ENCODE results near the gene PROX1.

PROX1 gene

DNA sequence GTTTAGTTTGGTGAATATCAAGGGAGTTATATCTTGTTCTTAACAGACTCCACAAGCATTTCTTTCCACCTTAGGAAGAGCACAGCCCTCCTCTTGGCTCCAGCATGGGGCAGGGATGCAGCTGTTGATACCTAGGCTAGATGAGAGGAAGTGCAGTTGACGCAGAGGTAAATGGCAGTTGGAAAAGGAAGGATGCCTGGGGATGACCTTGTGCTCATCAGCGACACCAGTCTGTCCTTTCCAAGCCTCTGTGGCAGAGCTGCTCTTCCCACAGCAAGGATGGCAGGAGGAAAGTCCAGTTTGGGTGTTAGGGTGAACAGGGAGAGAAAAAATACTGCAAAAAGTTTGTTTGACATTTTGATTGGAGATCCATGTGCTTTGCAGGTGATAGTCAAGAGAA lies 6.2 kb downstream of the PROX1 start:
- no peak overlapping the region for H3K4me3 Mint-ChIP-seq
- H3K4me1 Mint-ChIP-seq, result peaks cover 69% of the 10 kb centered on the region
- H3K27me3 Mint-ChIP-seq (ENCODE audit: low read depth, poor library complexity), result peaks cover 3% of the 10 kb centered on the region
- H3K36me3 Mint-ChIP-seq (ENCODE audit: low read depth), result peaks cover 30% of the 10 kb centered on the region
- TF ChIP-seq, protein P1, sequence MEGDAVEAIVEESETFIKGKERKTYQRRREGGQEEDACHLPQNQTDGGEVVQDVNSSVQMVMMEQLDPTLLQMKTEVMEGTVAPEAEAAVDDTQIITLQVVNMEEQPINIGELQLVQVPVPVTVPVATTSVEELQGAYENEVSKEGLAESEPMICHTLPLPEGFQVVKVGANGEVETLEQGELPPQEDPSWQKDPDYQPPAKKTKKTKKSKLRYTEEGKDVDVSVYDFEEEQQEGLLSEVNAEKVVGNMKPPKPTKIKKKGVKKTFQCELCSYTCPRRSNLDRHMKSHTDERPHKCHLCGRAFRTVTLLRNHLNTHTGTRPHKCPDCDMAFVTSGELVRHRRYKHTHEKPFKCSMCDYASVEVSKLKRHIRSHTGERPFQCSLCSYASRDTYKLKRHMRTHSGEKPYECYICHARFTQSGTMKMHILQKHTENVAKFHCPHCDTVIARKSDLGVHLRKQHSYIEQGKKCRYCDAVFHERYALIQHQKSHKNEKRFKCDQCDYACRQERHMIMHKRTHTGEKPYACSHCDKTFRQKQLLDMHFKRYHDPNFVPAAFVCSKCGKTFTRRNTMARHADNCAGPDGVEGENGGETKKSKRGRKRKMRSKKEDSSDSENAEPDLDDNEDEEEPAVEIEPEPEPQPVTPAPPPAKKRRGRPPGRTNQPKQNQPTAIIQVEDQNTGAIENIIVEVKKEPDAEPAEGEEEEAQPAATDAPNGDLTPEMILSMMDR (IDR thresholded peaks at IDR 0.05), result no peak
- H3K9me3 Mint-ChIP-seq, result peaks cover 4% of the 10 kb centered on the region
- DNase-seq, result no peak
- no peak overlapping the region for H3K27ac Mint-ChIP-seq

DNA sequence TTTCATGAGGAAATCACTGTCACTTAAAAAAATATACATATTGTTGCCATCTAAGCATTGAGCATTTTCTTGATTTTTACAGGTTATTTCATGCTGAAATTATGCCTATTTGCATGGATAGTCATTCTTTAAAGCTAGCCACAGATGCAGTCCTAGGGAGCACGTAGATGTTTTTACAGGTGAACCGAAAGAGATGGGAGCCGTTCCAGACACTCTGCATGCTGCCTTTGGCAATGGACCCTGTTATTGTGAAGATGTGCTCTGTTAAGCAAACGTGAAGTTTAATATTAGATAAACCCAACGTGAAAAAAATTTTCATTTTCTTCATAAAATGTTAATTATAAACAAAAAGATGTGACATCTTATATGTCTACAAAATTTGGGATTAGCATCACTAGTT lies 7.1 kb downstream of the PROX1 start:
- Mint-ChIP-seq H3K36me3 (ENCODE audit: low read depth) (peaks cover 40% of the 10 kb centered on the region), H3K27me3 (ENCODE audit: low read depth, poor library complexity) (peaks cover 3% of the 10 kb centered on the region), H3K9me3 (peaks cover 4% of the 10 kb centered on the region), H3K4me1 (peaks cover 69% of the 10 kb centered on the region), H3K27ac (no peak overlapping the region), H3K4me3 (no peak overlapping the region)
- TF ChIP-seq, protein P1 (IDR thresholded peaks at IDR 0.05), result no peak
- DNase-seq, result no peak

GRCh38 chr1:213995603-213996002 lies 7.8 kb downstream of the PROX1 start:
- Mint-ChIP-seq H3K27me3 (ENCODE audit: low read depth, poor library complexity) (peaks cover 3% of the 10 kb centered on the region), H3K4me1 (peaks cover 65% of the 10 kb centered on the region), H3K4me3 (no peak overlapping the region), H3K27ac (no peak overlapping the region), H3K36me3 (ENCODE audit: low read depth) (peaks cover 41% of the 10 kb centered on the region), H3K9me3 (peaks cover 4% of the 10 kb centered on the region)
- TF ChIP-seq, protein P1 (IDR thresholded peaks at IDR 0.05), result no peak
- DNase-seq, result no peak

GRCh38 chr1:213996320-213997037 lies 8.7 kb downstream of the PROX1 start:
- Mint-ChIP-seq H3K27me3 (ENCODE audit: low read depth, poor library complexity) (peaks cover 3% of the 10 kb centered on the region), H3K9me3 (peaks cover 4% of the 10 kb centered on the region), H3K27ac (no peak overlapping the region), H3K4me1 (peaks cover 65% of the 10 kb centered on the region), H3K4me3 (no peak overlapping the region), H3K36me3 (ENCODE audit: low read depth) (peaks cover 41% of the 10 kb centered on the region)
- no peak for DNase-seq
- TF ChIP-seq, protein P1 (IDR thresholded peaks at IDR 0.05), result no peak

DNA sequence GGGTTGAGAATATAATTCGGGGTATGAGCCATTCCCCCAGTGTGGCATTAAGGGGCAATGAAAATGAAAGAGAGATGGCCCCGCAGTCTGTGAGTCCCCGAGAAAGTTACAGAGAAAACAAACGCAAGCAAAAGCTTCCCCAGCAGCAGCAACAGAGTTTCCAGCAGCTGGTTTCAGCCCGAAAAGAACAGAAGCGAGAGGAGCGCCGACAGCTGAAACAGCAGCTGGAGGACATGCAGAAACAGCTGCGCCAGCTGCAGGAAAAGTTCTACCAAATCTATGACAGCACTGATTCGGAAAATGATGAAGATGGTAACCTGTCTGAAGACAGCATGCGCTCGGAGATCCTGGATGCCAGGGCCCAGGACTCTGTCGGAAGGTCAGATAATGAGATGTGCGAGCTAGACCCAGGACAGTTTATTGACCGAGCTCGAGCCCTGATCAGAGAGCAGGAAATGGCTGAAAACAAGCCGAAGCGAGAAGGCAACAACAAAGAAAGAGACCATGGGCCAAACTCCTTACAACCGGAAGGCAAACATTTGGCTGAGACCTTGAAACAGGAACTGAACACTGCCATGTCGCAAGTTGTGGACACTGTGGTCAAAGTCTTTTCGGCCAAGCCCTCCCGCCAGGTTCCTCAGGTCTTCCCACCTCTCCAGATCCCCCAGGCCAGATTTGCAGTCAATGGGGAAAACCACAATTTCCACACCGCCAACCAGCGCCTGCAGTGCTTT lies 9.4 kb downstream of the PROX1 start:
- peaks cover 3% of the 10 kb centered on the region for H3K27me3 Mint-ChIP-seq (ENCODE audit: low read depth, poor library complexity)
- DNase-seq, result no peak
- TF ChIP-seq, protein P1 (IDR thresholded peaks at IDR 0.05), result no peak
- H3K4me3 Mint-ChIP-seq, result no peak overlapping the region
- peaks cover 65% of the 10 kb centered on the region for H3K4me1 Mint-ChIP-seq
- H3K27ac Mint-ChIP-seq, result no peak overlapping the region
- H3K9me3 Mint-ChIP-seq, result peaks cover 4% of the 10 kb centered on the region
- peaks cover 41% of the 10 kb centered on the region for H3K36me3 Mint-ChIP-seq (ENCODE audit: low read depth)

Data from nephron progenitor cell (in vitro differentiated cells).